ENCODE measurements around the gene GPR15.
"Not testable (repeated sequence)": the region's sequence is repeated elsewhere in the genome, so short reads cannot be mapped to it uniquely, and the experiment has no call there.

The GPR15 gene

DNA sequence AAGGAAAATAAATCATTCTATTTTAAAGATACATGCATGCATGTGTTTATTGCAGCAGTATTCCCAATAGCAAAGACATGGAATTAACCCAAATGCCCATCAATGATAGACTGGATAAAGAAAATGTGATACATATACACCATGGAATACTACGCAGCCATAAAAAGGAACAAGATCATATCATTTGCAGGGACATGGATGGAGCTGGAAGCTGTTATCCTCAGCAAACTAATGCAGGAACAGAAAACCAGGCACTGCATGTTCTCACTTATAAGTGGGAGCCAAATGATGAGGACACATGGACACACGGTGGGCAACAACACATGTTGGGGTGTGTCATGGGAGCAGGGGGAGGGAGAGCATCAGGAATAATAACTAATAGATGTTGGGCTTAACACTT lies 28.0 kb downstream of the GPR15 start:
- not testable (repeated sequence) for DNase-seq

DNA sequence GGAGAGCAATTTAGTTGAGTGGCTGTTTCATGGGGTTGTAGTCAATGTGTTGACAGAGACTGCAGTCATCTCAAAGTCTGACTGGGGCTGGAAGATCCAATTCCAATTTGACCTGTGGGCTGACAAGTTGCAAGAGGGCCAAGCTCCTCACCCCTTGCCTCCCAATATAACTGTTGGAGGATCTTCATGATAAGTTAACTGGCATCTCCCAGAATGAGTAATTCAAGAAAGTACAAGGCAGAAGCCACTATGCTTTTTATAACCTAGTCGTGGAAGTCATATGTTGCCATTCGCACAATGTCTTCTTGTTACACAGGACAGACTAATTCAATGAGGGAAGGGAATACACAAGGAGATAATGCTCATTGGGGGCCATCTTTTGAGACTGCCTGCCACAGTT lies 29.1 kb downstream of the GPR15 start:
- no peak for DNase-seq

DNA sequence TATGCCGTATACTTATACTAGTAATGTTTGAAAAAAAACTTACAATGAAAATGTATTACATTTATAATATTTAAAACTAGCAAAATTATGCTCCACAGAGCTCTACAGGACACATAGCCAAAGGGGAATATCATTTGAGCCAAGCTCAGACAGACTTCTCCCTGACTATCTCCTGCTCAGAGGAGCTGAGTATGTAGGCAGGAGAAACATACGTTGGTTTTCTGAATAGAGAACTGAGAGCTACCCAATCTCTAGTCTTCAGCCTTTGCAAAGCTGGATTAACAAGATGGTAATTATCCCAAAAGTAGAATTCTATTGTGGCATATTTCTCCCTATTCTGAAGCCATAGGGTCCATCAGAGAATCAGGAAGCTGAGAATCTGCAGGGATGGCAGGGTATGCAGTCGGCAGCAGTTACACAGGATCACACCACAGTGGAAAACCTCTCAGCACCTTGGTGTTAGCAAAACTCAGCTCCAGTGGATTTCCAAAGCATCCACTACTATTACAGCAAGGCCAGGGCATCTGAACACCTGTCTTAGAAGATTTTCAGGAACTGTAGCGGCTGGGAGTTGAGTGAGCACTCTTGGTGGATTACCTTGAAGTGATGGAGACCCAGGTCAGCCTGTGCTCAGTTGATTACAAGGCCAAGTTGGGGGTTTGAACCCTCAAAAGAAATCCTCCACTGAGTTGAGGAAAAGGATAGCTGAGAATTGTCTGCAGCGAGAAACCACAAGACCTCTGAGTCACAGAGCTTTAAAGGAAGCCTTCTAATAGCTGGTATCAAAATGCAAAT lies 30.1 kb downstream of the GPR15 start:
- no peak for DNase-seq

DNA sequence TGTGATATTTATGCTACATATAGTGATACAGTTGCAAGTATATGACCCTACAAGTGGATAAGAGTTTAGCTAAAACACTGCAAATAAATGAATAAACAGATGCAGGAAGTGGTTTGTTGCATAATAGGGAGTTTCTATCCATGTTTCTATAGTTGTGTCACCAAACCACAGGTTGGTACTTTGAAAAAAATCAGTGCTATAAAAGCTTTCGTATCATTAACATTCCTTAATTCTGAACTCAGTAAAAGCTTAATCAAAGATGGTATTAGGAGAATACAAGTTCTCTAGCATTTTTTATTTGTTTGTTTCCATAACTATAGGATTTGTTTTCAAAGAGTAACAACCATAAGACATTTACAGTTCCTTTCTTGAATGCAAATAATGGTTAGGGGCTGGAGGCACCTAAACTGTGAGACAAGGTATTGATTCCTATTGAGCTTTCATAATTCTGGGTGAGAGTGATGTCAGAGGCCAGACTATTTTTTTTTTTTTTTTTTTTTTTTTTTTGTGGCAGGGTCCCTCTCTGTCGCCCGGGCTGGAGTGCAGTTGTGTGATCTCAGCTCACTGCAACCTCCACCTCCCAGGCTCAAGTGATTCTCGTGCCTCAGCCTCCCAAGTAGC lies 32.0 kb downstream of the GPR15 start:
- DNase-seq, result no peak

DNA sequence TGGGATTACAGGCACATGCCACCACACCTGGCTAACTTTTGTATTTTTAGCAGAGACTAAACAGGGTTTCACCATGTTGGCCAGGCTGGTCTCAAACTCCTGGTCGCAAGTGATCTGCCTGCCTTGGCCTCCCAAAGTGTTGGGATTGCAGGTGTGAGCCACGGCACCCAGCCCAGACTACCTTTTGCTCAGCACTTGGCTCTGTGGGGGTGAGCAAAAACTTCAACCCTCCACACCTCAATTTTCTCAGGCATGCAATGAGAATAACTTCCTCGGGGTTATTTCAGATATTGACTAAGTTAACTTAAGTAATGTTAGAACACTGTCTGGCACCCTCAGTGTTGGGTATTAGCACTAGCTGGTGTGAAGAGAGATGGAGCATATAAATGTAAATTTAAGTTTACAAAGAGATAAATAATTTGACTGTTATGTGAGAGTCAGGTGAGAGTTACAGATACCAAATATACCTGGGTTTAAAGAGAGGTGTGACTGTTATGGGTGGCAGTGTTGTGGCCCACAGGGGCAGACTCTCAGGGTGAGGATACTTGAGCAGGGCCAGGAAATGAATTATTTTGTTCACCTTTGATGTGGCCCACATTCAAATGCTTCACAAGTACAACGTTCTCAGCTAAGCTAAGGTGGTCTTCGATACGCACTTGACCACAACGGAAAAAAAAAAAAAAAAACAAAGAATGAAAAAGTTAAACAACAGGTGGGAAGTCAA lies 32.7 kb downstream of the GPR15 start:
- DNase-seq, result no peak

DNA sequence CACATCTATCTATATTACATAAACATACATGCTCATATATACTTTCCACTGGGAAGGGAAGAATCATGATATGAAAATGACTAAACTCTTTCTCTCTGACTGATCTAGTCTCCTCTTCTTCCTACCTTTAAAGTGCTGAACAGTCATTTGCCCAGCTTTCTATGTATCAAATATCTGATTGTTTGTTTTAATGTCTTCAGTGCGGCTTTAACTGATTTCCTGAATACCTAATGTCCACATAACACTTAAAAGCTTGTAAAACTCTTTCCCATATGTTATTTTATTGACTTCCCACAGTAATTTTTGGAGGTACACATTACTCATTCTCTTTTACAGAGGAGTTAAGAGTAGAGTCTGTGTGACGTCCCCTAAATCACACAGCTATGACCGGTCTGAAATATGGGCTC lies 33.5 kb downstream of the GPR15 start:
- DNase-seq, result no peak

DNA sequence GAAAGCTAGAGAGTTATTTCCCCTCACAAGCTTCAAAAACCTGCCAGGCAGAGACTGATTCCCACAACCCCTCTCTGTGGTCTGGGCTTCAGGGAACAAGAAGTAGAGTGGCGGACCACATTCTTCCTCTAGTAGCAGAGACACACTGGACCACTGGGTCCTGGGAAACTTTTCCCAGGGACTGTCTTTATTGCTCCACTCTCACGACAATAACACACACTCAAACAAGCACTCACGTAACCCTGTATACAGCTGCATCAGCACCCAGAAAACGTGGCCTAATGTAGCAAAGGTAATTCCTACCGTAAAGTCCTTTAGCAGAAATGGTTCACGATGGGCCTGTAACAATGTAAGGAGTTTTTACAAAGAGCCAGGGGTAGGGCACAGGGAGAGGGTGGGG lies 34.1 kb downstream of the GPR15 start:
- DNase-seq, result no peak

DNA sequence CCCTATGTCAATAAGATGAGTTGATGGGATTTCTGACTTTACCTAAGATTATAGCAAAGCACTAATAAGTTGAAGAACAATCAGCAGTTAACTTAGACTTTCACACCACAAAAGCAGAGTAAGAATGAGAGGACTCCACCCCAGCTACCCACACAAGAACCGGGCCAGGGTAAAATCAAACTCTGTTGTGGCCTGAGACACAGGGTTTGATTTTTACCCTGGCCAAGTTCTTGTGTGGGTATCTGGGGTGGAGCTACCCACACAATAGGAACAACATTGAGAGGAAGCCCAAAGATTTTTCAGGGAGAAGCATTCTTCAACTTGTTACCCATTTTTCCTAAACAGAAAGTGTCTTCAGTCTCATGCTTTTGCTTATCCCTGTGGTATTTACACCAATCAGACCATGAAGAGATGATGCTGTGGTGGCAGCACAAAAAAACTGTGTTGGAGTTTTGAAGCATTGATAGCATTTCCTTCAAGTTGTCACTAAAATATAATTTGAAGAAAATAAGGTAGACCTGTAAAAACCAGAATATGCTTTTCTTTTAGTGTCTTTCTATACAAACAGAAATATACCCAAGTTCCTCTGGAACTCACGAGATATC lies 36.0 kb downstream of the GPR15 start:
- DNase-seq, result no peak

DNA sequence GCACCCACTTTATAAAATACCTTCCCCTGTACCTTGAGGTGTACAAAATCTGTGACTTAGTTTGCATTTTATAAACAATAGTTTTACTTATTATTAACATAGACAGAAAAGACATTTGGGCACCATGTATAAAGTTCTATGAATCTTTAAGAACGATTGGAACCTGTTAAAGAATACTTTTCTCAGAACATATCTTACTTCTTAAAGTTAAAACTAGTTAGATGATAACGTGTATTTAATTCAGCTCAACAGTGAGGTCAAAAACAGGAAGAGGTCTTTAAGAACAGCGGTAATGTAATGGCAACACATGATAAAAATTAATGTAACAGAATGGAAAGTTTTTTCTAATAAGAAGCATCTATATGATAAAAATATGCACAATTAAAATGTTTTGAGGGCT lies 36.6 kb downstream of the GPR15 start:
- no peak for DNase-seq

DNA sequence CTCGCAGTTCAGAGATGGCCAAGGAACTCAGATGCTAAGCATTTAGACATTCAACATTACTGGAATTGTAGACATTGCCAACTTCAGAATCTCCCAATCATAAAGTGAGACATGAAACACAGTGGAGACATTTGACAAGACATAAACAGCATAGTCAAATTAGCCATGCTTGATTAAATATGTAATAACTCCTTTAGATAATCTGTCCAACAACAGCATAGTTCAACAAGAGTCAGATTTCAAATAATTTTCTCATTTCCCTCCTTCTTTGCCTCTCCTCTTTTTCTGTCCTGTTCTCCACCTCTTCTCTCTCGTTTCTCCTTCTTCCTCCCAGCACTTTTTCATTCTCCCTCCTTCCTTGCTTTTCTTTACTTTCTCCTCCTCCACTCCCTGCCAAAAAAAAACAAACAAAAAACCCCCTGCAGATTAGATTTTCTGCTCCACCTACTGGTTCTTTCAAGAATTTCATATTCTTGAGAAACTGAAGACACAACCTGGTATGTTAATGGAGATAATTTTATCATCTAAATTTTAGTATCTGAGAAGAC lies 41.5 kb downstream of the GPR15 start:
- DNase-seq, result peak; percentile 31

DNA sequence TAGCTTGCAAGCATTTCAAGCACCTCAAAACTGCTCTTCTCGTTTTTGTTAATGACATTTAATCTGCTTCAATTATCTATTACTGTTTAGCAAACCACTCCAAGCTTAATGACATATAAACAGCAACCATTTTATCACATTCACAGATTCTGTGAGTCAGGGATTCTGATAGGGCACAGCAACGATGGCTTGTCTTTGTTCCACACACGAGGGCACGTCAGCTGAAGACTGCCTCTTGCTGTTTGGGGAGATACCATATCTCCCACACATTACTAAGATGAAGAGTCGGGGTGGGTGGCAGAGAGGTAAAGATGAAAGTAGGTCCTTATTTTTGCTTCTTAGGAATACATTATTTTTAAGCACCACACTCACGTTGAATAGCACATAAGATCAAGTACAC lies 42.4 kb downstream of the GPR15 start:
- no peak for DNase-seq

DNA sequence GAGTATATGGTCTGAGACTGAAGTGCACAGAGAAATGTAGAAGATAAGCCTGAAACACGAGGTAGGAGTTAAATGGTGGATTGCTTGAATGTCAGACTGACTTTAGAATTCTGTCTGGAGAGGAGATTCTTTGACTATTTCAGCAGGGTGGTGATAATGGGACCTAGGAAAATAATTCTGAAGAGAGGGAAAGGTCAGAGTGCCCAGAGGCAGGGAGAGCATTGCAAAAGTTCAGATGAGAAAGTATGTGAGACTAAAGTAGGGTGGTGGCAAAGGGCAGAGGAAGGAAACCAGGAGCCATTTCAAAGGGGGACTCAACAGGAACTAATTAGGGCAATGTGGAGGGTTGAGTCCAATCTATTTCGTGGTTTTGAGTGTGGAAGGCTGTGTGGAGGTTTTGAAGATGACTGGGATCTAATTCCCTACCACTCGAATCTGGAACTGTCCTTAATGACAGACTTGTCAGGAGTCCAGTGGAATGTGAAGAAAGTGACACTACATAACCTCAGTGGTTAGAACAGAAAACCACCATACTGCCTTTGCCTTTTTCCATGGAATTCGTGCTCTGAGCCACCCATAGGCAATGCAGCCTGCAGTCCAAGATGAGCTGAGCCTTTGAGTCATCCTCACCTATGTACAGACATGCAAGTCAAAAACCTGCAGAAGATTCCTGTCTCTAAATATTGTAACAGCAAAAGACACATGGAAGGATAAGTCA lies 45.6 kb downstream of the GPR15 start:
- no peak for DNase-seq

DNA sequence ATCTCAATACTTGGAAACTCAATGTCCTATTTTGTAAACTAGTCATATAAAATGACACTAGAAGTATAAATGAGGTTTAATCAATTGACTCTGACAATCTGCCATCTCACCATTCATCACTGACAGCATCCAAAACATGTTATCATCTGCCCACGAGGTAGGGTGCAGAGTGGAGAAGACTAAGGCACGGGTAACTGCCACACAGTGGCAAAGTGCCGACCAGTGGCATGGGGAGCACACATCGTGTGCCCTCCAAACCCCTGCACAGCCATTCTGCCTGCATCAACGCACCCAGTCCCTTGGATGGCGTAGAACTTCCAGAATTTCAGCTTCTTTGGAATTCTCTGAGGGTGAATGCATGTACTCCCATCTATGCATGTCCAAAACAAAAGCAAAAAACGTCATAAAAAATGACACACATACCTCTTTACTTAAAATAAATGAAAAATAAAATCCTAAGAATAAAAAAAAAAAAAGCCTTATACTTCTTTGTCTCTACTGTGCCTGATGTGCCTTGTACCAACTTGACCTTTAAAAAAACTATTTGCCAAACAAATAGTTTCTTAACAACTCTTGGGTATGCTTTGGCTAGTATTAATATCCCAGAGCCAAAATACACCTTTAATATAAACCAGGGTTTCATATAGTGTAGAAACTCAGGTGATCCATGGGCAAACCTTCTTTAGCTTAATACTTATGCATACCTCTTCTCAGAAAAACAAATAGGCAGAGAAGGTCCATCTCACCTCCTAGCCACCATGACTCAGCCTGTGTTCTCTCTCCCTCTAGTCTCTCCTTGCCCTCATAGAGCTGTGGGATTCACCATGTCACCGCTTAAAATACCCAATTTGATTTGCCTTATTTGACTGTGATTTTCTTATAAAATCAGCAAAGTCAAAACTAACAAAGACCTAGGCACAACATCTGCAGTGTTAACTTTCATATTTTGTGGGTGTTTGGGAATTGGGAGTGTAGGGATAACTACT lies 48.9 kb downstream of the GPR15 start:
- DNase-seq, result no peak

DNA sequence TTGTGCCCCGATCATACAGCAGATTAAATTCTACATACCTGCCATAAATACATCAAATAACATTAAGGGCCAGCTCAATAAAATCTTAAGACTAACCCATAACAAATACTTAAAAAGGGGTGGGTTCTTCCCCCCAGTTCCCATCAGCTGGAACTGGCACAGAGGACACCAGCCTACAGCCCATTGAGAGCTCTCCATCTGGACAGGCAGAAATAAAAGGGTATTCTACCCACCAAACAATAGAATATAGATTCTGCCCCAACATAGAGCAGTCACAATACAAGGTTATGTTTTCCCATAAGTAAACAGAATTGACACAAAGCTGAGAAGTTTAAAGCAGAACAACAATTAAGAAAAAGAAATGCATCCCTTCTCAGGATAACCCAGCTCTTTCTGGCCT lies 49.7 kb downstream of the GPR15 start:
- no peak for DNase-seq

DNA sequence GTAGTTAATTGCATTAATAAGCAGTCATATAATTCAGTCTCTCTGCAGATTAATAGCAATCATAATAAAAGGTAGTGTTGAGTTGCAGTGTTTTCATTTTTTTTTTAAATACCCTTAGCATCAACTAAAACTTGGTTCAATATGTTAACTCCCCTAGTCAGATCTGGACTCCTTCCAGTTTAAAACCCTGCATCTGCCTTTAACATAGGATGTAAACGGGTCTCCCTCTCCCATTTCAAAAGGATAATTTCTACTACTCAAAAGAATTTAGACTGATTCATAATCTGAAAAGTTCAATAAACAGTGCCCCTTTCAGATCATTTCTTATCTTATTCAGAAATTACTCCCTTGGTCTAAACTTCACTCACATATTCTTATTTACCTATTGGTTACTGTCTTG lies 50.3 kb downstream of the GPR15 start:
- no peak for DNase-seq

DNA sequence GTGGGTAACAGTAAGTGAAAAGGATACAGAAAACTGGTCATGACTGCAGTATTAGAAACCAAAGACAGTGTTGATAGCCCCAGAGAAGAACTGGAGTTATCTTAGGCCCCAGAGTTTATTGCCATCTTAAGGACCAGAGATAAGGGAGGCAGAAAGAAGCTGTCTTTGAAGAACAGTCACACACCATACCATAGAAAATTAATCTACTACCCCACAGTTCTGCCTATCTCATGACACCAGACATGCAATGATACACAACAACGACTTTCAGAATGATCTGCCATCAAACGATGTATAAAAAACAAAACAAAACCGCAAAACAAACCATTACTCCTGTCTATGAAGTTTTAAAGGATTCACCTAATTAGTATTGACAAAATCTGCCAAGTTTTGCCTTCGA lies 52.0 kb downstream of the GPR15 start:
- DNase-seq, result no peak

All from NCI-H82 (cell line).